Measurements from ENCODE around the gene PCCA.

The PCCA gene

DNA sequence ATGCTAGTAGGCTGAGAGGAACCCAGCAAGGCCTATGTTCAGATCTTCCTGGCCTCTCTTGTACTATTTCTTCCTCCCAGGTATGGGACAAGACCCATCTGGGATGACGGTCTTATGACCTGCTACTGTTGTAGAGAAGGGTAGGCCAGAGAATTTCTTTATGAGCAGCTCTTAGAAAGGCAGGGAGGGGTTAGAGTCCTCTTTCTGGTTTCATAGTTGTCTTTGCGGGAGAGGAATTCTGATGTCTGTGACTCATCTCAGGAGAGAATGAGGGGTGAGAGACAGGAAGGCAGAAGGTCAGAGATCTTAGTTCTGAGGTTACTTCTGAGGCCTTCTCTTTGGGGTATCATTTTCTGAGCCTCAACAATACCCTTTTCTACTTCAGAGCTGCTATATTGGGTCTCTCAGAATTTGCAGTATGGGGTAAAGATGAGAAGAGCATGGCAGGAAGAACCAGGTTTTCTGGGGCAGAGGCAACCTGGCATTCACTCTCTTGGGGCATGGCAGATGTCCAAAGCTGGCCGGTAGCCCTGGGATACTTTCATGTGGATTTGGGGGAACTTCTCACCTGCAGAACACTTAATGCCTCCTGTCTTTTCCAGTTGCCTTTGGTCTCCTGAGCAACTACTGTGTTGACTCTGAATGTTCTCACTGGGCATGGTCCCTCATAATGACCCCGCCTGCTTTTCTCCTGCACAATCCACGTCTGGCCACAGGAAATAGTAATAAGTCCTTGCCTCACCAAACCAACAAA is 345.3 kb downstream of the PCCA start:
- no peak for DNase-seq

DNA sequence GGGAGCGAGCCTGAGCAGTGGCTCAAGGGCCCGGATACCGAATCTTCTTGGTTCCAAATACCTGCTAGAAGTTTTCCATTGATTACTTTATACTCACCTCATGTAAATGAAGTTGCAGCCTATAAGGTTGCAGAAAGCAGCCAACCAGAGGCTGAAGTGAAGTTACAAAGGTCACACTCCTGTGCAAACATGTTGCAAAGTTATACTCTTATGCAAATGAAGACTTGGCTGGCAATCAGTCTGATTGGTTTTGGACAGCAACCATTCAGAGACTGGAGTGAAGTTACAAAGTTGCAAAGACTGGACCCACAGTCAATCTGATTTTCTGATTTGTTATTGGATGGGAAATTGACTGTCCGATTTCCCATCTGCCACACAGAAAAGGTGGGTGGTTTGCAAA is 347.2 kb downstream of the PCCA start:
- no peak for DNase-seq

DNA sequence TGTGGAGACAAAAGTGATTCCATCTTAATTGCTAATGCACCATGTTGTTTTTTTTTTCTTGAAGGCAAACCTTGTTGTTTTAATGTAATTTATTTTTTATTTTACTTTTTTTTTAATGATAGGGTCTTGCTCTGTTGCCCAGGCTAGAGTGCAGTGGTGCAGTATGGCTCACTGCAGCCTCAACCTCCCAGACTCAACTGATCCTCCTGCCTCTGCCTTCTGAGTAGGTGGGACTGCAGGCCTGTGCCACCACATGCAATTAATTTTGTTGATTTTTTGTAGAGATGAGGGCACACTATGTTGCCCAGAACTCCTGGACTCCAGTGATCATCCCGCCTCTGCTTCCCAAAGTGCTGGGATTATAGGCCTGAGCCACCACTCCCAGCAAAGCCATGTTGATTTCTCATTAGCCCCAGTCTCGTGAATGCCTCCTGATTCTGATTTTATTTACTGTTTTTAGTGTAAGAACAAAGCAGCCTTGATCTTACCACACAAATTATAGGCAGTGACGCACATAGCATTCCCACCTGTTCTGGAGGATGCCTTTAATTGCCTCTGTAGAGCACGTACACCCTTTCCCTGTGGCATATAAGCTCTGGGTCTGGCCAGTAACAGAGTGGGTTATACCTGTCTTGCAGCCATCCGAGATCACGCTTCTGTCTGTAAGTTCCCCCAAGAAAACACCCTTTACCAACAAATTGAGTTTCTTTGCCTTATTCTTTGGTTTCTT is 349.3 kb downstream of the PCCA start:
- DNase-seq: no peak

DNA sequence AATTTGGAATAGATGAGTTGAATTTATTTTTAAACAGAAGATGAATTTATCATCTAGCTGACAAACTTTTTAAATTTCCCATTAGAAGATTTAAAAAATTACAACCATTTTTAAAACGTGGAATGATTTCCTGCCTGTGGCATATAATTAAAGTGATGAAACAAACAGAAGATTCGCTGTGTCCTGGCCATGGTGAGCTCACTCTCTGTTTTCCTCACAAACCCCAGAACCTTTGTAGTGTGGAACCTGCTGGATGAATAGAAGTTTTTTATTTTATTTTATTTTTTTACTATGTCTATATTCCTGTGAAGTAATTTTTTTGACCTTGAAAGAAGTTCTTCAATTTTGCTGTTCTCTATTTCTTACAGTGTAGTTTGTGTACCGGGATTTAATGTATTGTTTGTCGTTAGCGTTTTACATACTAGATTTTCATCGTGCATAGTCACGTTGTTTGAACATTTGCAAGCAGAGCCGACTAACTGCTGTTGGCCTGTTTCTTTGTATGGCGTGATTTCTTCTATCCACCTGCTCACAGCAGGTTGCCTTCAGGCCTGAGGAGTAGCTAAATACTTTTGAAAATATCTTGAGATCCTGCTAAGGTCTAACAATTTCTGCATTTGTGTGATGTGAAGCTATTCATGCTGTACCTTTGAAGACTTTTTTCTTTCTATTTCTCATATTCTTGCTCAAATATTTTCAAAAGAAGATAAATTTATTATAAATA is 350.5 kb downstream of the PCCA start:
- DNase-seq: no peak

DNA sequence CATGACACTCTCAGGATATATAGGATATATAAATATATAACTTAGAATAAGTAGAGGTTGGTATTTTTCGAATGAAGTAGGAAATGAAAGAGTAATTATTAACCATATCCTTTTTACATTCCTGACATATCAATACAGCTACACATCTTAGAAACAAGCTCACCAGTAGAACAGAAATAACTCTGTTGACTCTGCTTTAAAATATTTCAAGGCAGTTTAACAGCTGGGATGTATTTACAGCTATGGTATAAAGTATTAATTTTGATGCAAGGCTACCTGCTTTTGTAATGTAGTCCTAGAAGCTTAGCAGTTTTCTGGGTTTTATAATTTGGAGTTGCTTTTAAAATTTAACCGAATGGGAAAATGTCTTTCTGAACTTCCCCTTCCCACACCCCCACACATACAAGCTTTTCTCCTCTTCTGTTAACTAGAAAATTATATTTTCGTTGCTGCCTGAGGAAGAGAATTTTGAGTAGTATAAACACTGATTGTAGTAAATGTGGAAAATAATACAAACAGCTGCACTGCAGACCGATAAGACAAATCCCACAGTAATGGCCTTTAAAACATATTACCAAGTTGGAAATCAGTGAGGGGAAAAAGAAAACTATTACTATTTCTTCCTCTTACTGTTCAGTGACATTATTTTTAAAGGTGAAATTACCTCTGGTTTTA is 352.0 kb downstream of the PCCA start:
- no peak for DNase-seq

DNA sequence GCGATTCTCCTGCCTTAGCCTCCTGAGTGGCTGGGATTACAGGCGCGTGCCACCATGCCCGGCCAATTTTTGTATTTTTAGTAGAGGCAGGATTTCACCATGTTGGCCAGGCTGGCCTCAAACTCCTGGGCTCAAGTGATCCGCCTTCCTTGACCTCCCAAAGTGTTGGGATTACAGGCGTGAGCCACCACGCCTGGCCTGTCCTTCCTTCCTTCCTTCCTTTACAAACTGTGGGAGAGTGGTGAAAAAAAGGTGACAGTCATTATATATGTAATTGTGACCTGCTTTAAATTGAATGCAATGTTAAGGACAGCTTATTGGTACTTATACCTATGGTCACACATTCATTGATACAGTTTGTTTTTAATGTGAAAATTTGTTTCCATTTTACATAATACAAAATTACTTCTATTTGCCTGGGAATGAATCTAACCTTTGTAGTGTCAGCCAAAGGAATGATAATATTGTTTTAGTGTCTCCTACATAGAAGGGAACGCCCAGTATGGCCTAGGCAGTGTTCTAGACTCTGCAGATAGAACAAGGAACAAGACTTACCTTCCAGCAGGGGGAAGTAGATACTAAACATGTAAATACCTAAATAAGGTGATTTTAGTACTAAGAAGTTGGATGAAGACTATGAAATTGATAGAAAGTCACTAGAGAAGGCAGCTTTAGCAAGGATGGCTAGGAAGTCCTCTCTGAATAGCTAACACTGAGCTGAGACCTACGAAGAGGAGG is 353.4 kb downstream of the PCCA start:
- no peak for DNase-seq

DNA sequence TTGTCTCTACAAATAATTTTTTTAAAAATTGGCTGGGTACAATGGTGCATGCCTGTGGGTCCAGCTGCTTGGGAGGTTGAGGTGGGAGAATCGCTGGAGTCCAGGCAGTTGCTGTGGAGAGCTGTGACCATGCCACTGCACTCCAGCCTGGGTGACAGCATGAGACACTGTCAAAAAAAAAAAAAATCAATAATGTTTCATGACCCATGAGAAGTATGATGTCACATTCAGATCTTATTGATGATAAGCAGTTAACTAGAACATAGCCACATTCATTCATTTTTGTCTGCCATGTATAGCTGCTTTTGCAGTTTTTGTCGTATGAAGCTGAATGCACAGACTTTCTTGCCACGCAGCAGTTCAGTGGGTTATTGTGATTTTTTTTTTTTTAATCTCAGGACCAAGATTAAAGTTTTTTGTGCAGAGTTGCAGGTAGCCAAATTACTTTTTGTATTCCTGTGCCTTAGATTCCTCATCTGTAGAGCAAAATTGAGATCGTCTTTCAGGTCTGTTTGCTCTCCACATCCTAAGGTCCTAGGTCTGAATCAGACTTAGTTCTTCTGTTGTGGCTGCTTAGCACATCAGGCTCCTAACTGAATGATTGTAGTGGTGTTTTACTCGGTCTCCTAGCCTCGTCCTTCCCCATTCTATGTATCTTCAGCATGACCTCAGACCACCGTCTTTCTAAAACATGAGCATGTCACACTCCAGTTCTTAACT is 354.5 kb downstream of the PCCA start:
- no peak for DNase-seq

DNA sequence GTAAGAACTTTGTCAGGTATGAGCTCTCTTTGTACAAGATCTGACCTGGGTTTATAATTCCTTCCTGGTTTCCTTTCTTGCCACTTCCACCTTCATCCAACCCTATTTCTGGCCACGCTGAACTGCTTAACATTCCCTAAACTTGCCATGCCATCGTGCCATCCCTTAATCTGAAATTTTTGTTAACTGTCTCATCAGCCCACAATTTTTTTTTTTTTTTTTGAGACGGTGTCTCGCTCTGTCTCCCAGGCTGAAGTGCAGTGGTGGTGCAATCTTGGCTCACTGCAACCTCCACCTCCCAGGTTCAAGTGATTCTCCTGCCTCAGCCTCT is 355.1 kb downstream of the PCCA start:
- no peak for DNase-seq

DNA sequence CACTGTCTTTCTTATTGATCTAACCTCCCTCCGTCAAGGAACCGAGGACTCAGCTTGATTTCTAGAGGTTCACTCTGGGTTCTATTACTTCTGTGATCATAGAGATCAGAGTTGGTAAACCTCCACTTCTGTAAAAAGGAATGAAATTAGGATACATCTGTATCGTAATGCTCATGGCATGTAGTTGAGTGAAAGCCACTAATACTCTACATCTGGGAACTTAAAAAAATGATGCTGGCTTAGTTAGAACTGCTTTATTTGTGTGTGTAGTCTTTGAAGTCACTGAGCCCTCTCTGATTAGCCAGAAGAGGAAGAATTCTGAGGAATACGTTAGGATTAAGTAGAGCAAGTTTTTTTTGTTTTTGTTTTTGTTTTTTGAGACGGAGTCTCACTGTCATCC is 358.9 kb downstream of the PCCA start:
- DNase-seq: no peak

DNA sequence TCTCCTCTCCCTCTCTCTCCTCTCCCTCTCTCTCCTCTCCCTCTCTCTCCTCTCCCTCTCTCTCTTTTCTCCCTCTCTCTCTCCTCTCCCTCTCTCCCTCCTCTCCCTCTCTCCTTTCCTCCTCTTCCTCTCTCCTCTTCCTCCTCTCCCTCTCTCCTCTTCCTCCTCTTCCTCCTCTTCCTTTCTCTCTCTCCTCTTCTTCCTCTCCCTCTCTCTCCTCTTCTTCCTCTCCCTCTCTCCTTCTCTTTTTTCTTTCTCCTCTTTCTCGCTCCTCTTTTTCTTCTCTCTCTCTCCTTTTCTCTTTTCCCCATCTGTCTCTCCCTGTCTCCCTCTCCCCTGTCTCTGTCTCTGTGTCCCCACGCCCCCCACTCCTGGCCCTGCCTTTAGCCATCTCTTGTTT is 363.0 kb downstream of the PCCA start:
- DNase-seq: no peak

DNA sequence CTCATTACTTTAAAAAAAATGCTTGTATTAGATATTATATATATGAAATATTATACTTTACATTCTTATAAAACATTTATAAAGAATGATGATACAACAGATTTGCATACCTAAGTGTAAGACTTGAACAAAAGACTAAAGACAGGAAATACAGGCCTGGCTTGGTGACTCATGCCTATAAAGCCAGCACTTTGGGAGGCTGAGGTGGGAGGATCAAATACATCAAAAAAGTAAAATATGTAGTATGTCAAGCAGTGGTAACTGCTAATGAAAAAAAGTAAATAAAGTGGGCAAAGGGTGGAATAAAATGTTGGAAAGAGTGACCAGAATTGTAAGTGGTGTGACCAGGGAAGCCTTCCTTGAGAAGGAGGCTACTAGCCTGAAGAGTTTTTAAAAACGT is 366.0 kb downstream of the PCCA start:
- DNase-seq: no peak

DNA sequence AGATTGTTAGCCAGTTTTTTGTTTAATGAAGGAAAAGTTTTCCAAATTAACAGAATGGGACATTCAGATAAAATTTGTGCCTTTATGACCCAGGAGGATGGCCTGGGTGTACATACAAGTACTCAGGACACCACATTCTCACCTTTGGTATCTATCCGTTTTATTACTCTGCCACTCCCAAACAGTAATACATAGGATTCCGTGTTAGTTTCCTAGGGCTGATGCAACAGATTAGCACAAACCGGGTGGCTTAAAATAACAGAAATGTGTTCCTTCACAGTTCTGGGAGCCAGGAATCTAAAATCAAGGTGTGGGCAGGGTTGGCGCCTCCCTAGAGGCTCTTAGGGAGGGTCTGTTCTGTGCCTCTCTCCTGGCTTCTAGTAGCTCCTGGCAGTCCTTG is 369.8 kb downstream of the PCCA start:
- no peak for DNase-seq

DNA sequence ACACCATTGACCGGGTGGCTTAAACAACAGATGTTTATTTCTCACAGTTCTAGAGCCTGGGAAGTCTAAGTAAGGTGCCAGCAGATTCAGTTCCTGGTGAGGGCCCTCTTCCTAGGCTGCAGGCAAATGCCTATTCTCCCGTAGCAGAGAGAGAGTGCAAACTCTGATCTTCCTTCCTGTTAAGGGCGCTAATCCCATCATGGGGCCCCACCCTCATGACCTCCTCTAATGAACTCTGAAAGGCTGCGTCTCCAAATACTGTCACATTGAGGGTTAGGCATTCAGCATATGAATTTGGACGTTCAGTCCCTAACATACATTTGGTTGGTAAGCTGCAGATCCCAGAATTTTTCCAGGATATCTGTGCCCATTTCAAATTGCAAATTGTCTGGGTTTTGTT is 370.9 kb downstream of the PCCA start:
- DNase-seq: no peak

DNA sequence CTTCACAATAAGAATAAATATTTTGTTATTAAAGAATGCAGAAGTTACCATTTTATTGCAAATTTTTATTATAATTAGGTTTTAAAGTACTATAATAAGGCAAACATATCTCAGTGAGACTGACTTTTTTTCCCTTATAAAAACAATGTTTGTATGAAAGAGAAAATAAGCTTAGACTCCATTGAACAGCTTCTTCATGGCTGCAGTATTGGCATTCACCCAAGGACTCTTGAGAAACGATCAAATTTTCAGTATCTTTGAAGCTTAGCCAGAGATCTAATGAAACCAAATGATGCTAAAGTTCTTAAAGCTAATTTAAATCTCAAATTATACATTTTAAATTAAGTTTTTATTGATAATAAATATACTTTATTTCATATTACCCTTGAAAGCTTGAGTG is 371.4 kb downstream of the PCCA start:
- no peak for DNase-seq

DNA sequence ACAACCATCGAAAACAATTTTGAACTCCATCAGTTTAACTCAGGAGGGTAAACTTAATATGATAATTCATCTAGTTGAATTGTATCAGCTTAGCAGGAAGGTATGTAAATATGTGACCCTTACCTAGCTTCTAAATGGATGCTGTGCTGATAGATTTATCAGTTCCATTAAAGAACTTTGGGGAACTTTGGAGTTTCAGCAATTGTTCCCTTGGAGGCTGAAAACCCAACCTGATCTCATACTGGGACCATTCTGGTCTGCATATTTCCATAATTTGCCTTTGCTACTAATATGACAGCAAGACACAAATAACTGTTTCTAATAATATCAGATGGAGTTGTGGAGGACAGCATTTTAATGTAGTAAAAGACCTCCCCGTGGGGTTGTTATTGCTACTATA is 371.9 kb downstream of the PCCA start:
- no peak for DNase-seq

DNA sequence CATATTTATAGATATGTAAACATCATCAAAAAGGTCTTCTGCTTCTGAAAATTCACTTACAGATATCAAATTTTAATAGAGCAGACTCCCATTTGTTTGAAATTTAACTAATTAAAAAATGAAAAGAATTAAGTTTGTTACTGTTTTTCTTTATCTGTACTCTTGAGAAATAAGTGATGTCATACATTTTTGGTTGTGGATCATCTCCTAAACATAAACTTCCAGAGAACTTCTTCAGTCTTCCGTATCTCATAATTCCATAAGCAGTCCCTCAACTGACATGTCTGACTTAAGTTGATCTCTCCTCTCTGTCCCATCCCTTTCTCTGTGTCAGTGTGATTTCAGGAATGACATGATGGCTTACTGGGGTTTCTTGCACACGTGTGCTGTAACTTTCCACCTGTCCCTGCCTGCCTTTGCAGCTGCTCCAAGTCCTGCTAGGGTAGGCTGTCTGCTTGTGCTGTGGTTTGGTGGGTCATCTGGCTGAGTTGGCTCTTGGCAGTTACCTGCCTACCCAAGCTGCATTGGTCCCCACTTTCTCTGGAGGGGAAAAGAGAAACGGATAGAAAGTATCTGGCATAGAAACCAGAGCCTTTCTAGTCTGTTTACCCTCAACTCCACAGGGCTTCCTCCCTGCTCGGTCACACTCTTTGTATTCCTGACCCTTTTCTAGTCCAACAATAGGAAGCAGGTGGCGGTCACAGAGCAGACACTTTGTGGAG is 372.6 kb downstream of the PCCA start:
- no peak for DNase-seq

DNA sequence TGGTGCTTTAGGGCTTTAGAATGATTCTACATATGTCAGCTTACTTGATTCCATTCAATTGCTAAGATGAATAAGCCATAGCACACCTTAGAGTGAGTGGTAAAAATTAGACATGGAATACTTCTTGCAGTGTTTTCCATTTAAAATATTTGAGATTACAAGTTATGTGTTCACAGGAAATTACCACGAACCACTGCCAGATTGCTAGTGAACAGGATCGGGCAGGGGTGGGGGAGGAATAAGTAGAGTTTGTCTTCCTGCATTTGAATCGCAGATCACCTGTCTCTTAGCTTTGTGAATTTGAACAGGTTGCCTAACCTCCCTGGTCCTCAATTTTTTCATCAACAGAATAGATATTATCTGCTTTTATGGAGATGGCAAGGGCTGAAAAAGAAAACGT is 375.1 kb downstream of the PCCA start:
- DNase-seq: no peak

DNA sequence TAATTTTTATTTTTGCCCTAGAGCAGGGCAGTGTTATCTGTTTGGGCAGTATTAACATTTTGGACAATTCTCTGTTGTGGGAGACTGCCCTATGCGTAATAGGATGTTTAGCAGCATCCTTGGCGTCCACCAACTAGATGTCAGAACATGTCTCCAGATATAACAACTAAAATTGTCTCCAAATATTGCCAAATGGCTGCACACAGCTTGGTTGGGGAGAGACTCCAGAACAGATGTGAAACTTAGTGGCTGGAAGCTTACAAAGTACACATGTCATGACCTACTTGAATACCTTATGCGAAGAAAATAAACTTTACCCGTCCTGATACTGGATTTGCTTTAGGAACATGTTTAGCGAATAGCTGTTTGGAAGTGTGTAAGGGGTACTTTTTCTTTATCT is 376.7 kb downstream of the PCCA start:
- DNase-seq: no peak

DNA sequence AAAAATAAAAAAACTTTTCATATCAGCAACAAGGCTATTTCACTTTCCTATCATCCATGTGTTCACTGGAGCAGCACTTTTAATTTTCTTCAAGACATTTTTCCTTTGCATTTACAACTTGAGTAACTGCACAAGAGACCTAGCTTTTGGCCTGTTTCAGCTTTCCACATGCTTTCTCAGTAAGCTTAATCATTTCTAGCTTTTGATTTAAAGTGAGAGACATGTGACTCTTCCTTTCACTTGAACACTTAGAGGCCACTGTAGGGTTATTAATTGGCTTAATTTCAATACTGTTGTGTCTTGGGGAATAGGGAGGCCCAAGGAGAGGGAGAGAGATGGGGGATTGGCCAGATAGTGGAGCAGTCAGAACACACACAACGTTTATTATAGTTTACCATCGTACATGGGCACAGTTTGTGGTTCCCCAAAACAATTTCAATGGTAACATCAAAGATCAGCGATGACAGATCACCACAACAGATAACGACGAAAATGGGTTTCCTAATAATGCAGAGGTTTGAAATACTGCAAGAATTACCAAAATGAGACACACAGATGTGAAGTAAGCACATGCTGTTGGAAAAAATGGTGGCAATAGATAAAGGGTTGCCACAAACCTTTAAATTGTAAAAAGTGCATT is 382.1 kb downstream of the PCCA start:
- DNase-seq: no peak

DNA sequence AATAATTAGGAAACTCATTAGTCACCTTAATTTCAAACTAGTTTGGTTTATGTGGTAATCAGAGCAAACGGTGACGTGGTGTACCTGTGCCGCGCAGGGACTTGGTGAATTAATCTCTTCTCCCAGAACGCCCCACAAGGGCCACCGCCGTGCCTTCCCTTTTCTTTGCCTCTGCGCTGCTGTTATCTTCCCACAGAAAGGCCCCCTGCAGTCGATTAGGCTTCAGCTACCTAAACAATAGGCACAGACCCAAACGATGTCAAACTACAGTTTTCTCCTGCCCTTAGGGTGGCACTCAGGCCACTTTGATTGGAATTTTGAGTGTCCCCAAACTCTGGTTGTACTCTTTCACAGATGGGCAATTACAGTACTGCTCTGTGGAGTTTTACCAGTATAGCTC is 384.2 kb downstream of the PCCA start:
- DNase-seq: no peak

DNA sequence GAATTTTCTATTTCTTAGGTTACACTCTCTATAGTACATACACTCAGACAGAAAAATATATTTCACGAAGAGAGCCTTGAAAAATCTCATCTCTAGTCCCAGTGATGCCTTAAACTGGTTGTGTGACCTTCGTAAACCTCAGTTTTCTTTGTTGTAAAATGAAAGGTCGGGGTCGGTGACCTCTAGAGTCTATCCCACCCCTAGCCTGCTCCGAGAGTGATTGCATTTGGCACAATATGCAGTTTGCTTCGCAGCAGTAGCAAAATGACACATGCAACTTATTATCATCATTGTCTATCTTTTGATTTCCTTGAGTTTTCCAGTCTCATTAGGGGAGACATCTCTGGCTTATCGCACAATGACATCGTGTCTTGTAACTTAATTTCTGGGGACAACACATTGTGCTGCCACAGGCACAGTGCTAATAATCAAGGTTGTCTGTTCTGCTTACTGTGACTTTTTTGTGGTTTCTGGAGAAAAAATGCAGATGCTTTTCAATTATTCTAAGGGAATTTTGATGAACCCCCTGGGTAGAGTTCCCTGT is 384.7 kb downstream of the PCCA start:
- no peak for DNase-seq

Data from stimulated activated CD4-positive, alpha-beta T cell treated with anti-CD3 and anti-CD28 coated beads, Interleukin-1b, Interleukin-23, amount 100 ng/mL, for 48 hours (primary cell).